Body of pancreas (tissue), 4 donors: Measurements from ENCODE around the gene LRIT3. TPM values are rescaled to one million over a fixed set of nuclear protein-coding genes. Genes with fewer than 3 reads are reported as not detected.

Experiments used
- ATAC-seq: fragments of 150-250 bp; one replicate; pipeline ENCODE4 v1.9.1; 2016
- DNase-seq, 4 donors: peaks; one replicate each; pipeline ENCODE4 v3.0.0-alpha.2; 2019
- H3K27ac ChIP-seq, 4 donors: fragments of 200-600 bp; sonication (generic); 1 replicate in 3 of 4; 2 replicates in 1 of 4; pipeline versions ENCODE4 v1.5.1 to v1.6.1; 2016 to 2019; ENCODE audit warnings: mild to moderate bottlenecking in 1 of 4, mixed read lengths in 1 of 4, moderate library complexity in 1 of 4
- H3K27me3 ChIP-seq, 2 donors: fragments of 200-600 bp; sonication (generic); one replicate each; pipeline ENCODE4 v1.6.0; 2016; ENCODE audit warnings: mild to moderate bottlenecking in 1 of 2
- H3K36me3 ChIP-seq, 2 donors: fragments of 200-600 bp; sonication (generic); replicated peaks in 1 of 2; 2 replicates each; pipeline ENCODE4 v1.5.1; 2016; ENCODE audit warnings: low read depth in 2 of 2; ENCODE audit not compliant: insufficient read depth in 1 of 2
- H3K4me1 ChIP-seq: fragments of 200-600 bp; sonication (generic); one replicate; pipeline ENCODE4 v1.6.0; 2016
- H3K4me3 ChIP-seq, 2 donors: fragments of 200-600 bp; sonication (generic); 1 replicate in 1 of 2; 2 replicates in 1 of 2; pipeline ENCODE4 v1.5.1; 2016 to 2019
- H3K9me3 ChIP-seq, 3 donors: fragments of 200-600 bp; sonication (generic); 1 replicate in 2 of 3; 2 replicates in 1 of 3; pipeline ENCODE4 v1.5.1; 2016
- POLR2A ChIP-seq, 3 donors: fragments of 450-650 bp; IDR thresholded peaks; one replicate each; pipeline ENCODE4 v1.6.1; 2016; ENCODE audit warnings: antibody characterized with exemption in 3 of 3, mild to moderate bottlenecking in 2 of 3
- WGBS, 2 donors: methylation state at CpG; one replicate each; pipeline ENCODE4 v1.1.5; 2017; 5-methylcytosine and 5-hydroxymethylcytosine counted together
- intact Hi-C: fragments of 100-400 bp; cut with DNase I; formaldehyde crosslinking; loops from one replicate; pipeline ENCODE4 v1.15.1; 2023
- total RNA-seq, 2 donors: library from RNA; depleted of rRNA; stranded (reverse); fragments of >200 nt; gene quantifications; one replicate each; pipeline ENCODE4 v1.1.0, GENCODE V29; 2016
- TF ChIP-seq, protein P1 (sequence below), 7 experiments: fragments of 450-650 bp in 4 of 7; fragments of 200-600 bp in 3 of 7; sonication (generic) in 3 of 7; IDR thresholded peaks; one replicate each; pipeline ENCODE4 v1.5.1; 2016 to 2019; ENCODE audit warnings: antibody characterized with exemption in 7 of 7

LRIT3 gene
- total RNA-seq, 2 donors from 2014 or later, result 0.26 TPM; not detected in 1

DNA sequence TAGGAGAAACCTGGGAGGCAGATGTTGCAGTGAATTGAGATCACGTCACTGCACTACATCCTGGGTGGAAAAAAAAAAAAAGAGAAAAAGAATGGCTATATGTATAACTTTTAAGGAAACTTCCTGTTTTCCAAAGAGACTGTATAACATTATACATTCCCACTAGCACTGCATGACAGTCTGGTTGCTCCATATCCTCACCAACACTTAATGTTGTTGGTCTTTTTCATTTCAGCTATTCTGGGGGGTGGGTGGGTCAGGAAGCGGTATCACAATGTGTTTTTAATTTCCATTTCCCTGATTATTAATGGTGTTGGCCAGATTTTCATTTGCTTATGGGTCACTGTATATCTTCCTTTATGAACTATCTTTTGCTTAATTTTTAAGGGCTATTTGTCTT, 13.4 kb downstream of the LRIT3 start:
- Histone ChIP-seq H3K4me3 (no peak overlapping the region), H3K36me3 (no peaks in the 10 kb centered on the region), H3K27me3 (no peaks in the 10 kb centered on the region), H3K27ac (no peak overlapping the region), H3K9me3 (no peaks in the 10 kb centered on the region), H3K4me1 (peaks cover 11% of the 10 kb centered on the region)
- ATAC-seq (no peak), DNase-seq (no peak)
- TF ChIP-seq POLR2A (IDR thresholded peaks at IDR 0.05), result no peak
- TF ChIP-seq, protein P1, sequence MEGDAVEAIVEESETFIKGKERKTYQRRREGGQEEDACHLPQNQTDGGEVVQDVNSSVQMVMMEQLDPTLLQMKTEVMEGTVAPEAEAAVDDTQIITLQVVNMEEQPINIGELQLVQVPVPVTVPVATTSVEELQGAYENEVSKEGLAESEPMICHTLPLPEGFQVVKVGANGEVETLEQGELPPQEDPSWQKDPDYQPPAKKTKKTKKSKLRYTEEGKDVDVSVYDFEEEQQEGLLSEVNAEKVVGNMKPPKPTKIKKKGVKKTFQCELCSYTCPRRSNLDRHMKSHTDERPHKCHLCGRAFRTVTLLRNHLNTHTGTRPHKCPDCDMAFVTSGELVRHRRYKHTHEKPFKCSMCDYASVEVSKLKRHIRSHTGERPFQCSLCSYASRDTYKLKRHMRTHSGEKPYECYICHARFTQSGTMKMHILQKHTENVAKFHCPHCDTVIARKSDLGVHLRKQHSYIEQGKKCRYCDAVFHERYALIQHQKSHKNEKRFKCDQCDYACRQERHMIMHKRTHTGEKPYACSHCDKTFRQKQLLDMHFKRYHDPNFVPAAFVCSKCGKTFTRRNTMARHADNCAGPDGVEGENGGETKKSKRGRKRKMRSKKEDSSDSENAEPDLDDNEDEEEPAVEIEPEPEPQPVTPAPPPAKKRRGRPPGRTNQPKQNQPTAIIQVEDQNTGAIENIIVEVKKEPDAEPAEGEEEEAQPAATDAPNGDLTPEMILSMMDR (IDR thresholded peaks at IDR 0.05), result no peak
- WGBS, 2 donors, result 92 to 95% methylated on average over 2 of the region's 2 CpGs
- intact Hi-C loops, result no loop called here

DNA sequence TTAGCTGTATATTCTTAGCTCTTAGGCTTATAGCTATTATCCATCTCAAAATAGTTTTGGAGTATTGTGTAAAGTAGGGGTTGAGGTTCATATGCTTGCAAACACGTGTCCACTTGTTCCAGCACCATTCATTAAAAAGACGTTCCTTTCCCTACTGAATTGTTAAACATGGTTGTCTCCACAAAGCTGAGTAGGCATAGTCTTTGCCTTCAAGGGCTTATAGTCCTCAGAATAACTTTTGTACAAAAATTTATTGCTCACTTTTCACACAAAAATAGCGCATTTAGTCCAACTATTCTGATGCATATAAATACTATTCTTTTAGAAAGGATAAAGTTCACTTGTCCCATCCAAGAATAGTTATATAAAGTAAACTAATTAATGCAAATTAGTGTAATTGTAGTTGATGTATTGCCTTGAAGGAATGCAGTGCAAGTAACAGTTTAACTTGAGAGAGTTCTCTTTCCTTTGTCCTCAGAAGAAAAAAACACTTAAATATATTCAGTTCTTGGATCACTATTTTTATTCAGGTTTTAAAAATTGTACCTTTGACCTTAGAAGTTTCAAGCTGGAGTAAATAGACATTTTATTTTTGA, 14.1 kb downstream of the LRIT3 start:
- no peak for DNase-seq
- no peaks in the 10 kb centered on the region for H3K36me3 ChIP-seq
- no peaks in the 10 kb centered on the region for H3K9me3 ChIP-seq
- ATAC-seq, result no peak
- no peak overlapping the region for H3K4me3 ChIP-seq
- WGBS, 2 donors, result 81 to 84% methylated on average over 3 of the region's 3 CpGs
- intact Hi-C loops, result no loop called here
- no peak overlapping the region for H3K27ac ChIP-seq
- H3K27me3 ChIP-seq, result no peaks in the 10 kb centered on the region
- no peak for TF ChIP-seq POLR2A (IDR thresholded peaks at IDR 0.05)
- TF ChIP-seq, protein P1 (IDR thresholded peaks at IDR 0.05), result no peak
- H3K4me1 ChIP-seq, result peaks cover 11% of the 10 kb centered on the region

DNA sequence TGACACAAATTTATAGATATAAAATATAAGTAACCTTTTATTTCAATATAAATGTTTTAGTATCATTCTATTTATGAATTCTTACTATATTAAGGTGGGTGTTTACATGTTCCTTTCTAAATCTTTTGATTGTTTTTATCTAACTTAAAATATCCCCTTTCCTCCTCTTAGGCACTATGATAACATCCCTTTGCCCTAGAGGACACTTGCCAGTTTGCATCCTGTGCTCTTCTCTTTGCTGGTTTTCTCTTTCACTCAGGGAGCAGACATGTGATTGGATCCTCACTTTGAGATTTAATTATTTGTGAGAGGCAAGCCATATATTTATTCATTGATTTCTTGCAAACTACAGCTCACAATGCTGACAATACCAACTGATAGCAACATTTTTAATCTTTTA, 16.2 kb downstream of the LRIT3 start:
- intact Hi-C loops, result no loop called here
- Histone ChIP-seq H3K9me3 (no peaks in the 10 kb centered on the region), H3K27ac (no peak overlapping the region), H3K4me3 (no peak overlapping the region), H3K36me3 (no peaks in the 10 kb centered on the region), H3K27me3 (no peaks in the 10 kb centered on the region), H3K4me1 (peaks cover 11% of the 10 kb centered on the region)
- no peak for TF ChIP-seq POLR2A (IDR thresholded peaks at IDR 0.05)
- TF ChIP-seq, protein P1 (IDR thresholded peaks at IDR 0.05), result no peak
- ATAC-seq (no peak), DNase-seq (no peak)

DNA sequence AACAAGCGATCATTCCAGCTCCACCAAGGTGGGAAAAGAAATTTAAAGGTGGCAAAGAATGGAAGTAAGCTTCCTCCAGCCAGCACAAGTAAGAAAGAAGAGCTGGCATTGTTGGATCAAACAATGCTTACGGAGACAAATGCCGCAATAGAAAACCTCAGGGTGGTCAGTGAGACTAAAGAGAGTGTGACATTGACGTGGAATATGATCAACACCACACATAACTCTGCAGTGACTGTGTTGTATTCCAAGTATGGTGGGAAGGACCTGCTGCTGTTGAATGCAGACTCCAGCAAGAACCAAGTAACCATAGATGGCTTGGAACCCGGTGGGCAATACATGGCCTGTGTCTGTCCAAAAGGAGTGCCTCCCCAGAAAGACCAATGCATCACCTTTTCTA, 22.2 kb downstream of the LRIT3 start:
- no peak overlapping the region for H3K27ac ChIP-seq
- intact Hi-C loops, result no loop called here
- H3K4me3 ChIP-seq, result no peak overlapping the region
- no peaks in the 10 kb centered on the region for H3K36me3 ChIP-seq
- ATAC-seq (no peak), DNase-seq (no peak)
- no peaks in the 10 kb centered on the region for H3K27me3 ChIP-seq
- TF ChIP-seq, protein P1 (IDR thresholded peaks at IDR 0.05), result no peak
- no peak for TF ChIP-seq POLR2A (IDR thresholded peaks at IDR 0.05)
- peaks cover 21% of the 10 kb centered on the region for H3K4me1 ChIP-seq
- WGBS, 2 donors, result 91 to 94% methylated on average over 5 of the region's 5 CpGs
- no peaks in the 10 kb centered on the region for H3K9me3 ChIP-seq

DNA sequence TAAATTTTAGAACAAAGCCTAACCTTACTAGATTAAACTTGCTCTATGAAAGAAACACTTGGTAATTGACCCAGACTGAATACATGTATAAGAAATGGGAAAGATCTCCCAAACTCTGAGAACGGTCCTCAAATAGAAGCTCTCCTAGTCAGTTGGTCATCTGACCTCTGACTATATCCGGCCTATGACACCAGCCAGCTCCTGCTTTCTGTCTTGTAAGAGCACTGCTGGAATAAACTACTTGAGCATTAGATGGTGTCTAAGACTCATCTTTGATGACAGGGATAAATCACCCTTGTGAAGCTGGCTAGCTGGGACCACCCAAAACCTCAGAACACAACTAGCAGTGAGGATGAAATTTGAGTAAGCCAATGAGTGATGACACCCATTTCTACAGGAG, 24.2 kb downstream of the LRIT3 start:
- H3K4me3 ChIP-seq, result no peak overlapping the region
- no peaks in the 10 kb centered on the region for H3K9me3 ChIP-seq
- H3K36me3 ChIP-seq, result no peaks in the 10 kb centered on the region
- no peaks in the 10 kb centered on the region for H3K27me3 ChIP-seq
- WGBS, 2 donors, result 96 to 100% methylated on average over 2 of the region's 2 CpGs
- DNase-seq (no peak), ATAC-seq (no peak)
- peaks cover 25% of the 10 kb centered on the region for H3K4me1 ChIP-seq
- TF ChIP-seq POLR2A (IDR thresholded peaks at IDR 0.05), result no peak
- TF ChIP-seq, protein P1 (IDR thresholded peaks at IDR 0.05), result no peak
- intact Hi-C loops, result no loop called here
- H3K27ac ChIP-seq, result no peak overlapping the region
